Common myeloid progenitor, CD34-positive (primary cell): Measurements from ENCODE around the gene CACNA1H.

Source experiments
- CTCF ChIA-PET: fragments of 350-600 bp; sonication (Branson Sonifier 250); formaldehyde crosslinking; loops from one replicate; lab custom pipeline; 2021; ENCODE audit warnings: antibody characterized with exemption; lab: Charles Lee
- POLR2A ChIA-PET: fragments of 350-600 bp; sonication (Branson Sonifier 250); formaldehyde crosslinking; loops from one replicate; lab custom pipeline; 2021; ENCODE audit warnings: antibody characterized with exemption; lab: Charles Lee
- DNase-seq, 3 donors: peaks; one replicate each; pipeline versions ENCODE4 v3.0.0 to v3.0.0-alpha.2; 2013
- H3K27ac ChIP-seq, 2 experiments: 1 replicate in 1 of 2; 2 replicates in 1 of 2; pipeline ENCODE4 v1.7.0; 2013; ENCODE audit warnings: inconsistent platforms in 2 of 2, low read length in 2 of 2, mild to moderate bottlenecking in 2 of 2, low read depth in 1 of 2, moderate library complexity in 1 of 2; ENCODE audit not compliant: severe bottlenecking in 2 of 2, insufficient read depth in 1 of 2, poor library complexity in 1 of 2
- H3K27me3 ChIP-seq, 5 experiments: replicated peaks in 2 of 5; 1 replicate in 3 of 5; 2 replicates in 2 of 5; pipeline versions ENCODE4 v1.6.1 to v1.7.0; 2013; ENCODE audit warnings: low read length in 4 of 5, mild to moderate bottlenecking in 2 of 5, moderate library complexity in 2 of 5, inconsistent platforms in 1 of 5; ENCODE audit not compliant: insufficient read depth in 5 of 5, control insufficient read depth in 4 of 5
- H3K36me3 ChIP-seq, 4 experiments: 1 replicate in 2 of 4; 2 replicates in 2 of 4; pipeline versions ENCODE4 v1.6.1 to v1.7.0; 2013; ENCODE audit warnings: low read length in 3 of 4, control low read depth in 1 of 4, mild to moderate bottlenecking in 1 of 4; ENCODE audit not compliant: control insufficient read depth in 4 of 4, insufficient read depth in 4 of 4
- H3K4me1 ChIP-seq, 4 experiments: 1 replicate in 3 of 4; 2 replicates in 1 of 4; pipeline versions ENCODE4 v1.6.1 to v1.7.1; 2013; ENCODE audit warnings: low read length in 3 of 4, mild to moderate bottlenecking in 3 of 4, control low read depth in 1 of 4, inconsistent platforms in 1 of 4, moderate library complexity in 1 of 4; ENCODE audit not compliant: control insufficient read depth in 4 of 4, insufficient read depth in 4 of 4; ENCODE audit errors: control extremely low read depth in 1 of 4
- H3K4me3 ChIP-seq, 7 experiments: 1 replicate in 4 of 7; 2 replicates in 3 of 7; pipeline versions ENCODE4 v1.5.1 to v1.7.0; 2013; ENCODE audit warnings: mild to moderate bottlenecking in 7 of 7, low read length in 6 of 7, moderate library complexity in 6 of 7, inconsistent platforms in 2 of 7, low read depth in 2 of 7, control low read depth in 1 of 7; ENCODE audit not compliant: insufficient read depth in 4 of 7, control insufficient read depth in 1 of 7; ENCODE audit errors: extremely low read depth in 1 of 7
- H3K9me3 ChIP-seq, 5 experiments: 1 replicate in 4 of 5; 2 replicates in 1 of 5; pipeline versions ENCODE4 v1.6.1 to v1.7.1; 2013; ENCODE audit warnings: low read length in 4 of 5, mild to moderate bottlenecking in 2 of 5, inconsistent platforms in 1 of 5, low read depth in 1 of 5, moderate library complexity in 1 of 5; ENCODE audit not compliant: control insufficient read depth in 4 of 5, insufficient read depth in 2 of 5; ENCODE audit errors: control extremely low read depth in 1 of 5
- WGBS: methylation state at CpG from one replicate; pipeline ENCODE4 v1.1.5; 2013; ENCODE audit not compliant: insufficient coverage; 5-methylcytosine and 5-hydroxymethylcytosine counted together

The CACNA1H gene

GRCh38 chr16:1126586-1126985 lies 26.3 kb upstream of the CACNA1H start:
- WGBS = 40% methylated on average over 9 of the region's 10 CpGs
- no peak overlapping the region for H3K4me3 ChIP-seq
- no peaks in the 10 kb centered on the region for H3K36me3 ChIP-seq
- POLR2A ChIA-PET = interaction anchor here (1.1 kb wide), 1 partner anchor 263 kb away, joined by 4 read pairs; no protein-coding TSS in a partner anchor
- no peaks in the 10 kb centered on the region for H3K9me3 ChIP-seq
- CTCF ChIA-PET = no interaction called here
- DNase-seq = no peak
- no peaks in the 10 kb centered on the region for H3K4me1 ChIP-seq
- H3K27ac ChIP-seq = no peak overlapping the region
- H3K27me3 ChIP-seq = peaks cover 0 to 35% (median 2%) of the 10 kb centered on the region in 5 experiments

- Histone ChIP-seq H3K27me3 (peaks cover 0 to 33% (median 2%) of the 10 kb centered on the region in 5 experiments), H3K36me3 (no peaks in the 10 kb centered on the region), H3K9me3 (no peaks in the 10 kb centered on the region), H3K4me3 (no peak overlapping the region), H3K27ac (no peak overlapping the region), H3K4me1 (no peaks in the 10 kb centered on the region)
- WGBS = 74% methylated on average over 14 of the region's 16 CpGs
- ChIA-PET CTCF (no interaction called here), POLR2A (no interaction called here)
- DNase-seq = no peak
Measured at GRCh38 chr16:1127101-1127500, 25.8 kb upstream of the CACNA1H start.

GRCh38 chr16:1127971-1128715 lies 24.8 kb upstream of the CACNA1H start:
- Histone ChIP-seq H3K36me3 (no peaks in the 10 kb centered on the region), H3K9me3 (no peaks in the 10 kb centered on the region), H3K27ac (no peak overlapping the region), H3K4me1 (no peaks in the 10 kb centered on the region), H3K4me3 (no peak overlapping the region), H3K27me3 (peaks cover 0 to 28% (median 2%) of the 10 kb centered on the region in 5 experiments)
- ChIA-PET POLR2A (no interaction called here), CTCF (no interaction called here)
- WGBS = 85% methylated on average over 21 of the region's 31 CpGs
- DNase-seq = no peak

DNA sequence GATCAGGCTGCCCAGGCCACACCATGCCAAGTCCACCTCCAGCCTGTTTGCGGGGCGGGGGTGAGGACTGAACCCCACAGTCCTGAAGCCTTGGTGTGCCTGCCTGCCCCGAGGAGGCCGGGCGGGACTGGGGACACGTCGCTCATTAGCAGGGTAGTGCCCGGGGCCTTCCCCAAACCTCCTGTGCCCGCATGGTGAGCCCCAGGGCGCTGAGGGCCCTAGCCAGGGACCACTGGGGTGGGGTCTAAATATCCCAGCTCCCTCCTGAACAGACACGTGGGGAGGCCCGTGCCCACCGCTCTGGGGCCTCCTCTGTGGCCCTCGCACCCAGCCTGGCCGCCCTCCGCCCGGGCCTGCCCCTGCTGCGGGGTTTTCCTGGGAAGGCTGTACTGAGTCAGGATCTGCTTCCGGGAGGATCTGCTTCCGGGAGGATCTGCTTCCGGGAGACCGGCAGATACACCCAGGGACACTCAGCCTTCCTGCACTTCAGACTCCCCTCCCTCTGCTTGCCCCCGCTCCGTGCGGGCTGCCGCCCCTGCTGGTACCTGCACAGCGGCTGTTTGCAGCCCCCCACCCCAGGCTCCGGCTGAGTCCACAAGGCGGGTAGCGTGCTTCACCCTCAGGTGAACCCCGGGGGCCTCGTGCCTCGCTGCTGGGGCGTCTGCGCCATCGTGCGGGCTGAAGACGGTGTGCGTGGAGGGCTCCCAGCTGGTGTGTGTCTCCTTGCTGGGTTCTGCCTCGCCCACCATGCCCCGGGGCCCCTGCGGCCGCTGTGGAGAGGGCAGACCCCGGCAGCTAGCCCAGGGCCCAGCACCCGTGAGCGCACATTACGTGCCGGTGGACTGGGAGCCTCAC lies 23.6 kb upstream of the CACNA1H start:
- H3K36me3 ChIP-seq = no peaks in the 10 kb centered on the region
- CTCF ChIA-PET = no interaction called here
- H3K9me3 ChIP-seq = no peaks in the 10 kb centered on the region
- DNase-seq = no peak
- no peak overlapping the region for H3K27ac ChIP-seq
- peaks cover 0 to 34% (median 2%) of the 10 kb centered on the region in 5 experiments for H3K27me3 ChIP-seq
- no peak overlapping the region for H3K4me3 ChIP-seq
- no peaks in the 10 kb centered on the region for H3K4me1 ChIP-seq
- POLR2A ChIA-PET = no interaction called here
- 95% methylated on average over 44 of the region's 48 CpGs for WGBS

DNA sequence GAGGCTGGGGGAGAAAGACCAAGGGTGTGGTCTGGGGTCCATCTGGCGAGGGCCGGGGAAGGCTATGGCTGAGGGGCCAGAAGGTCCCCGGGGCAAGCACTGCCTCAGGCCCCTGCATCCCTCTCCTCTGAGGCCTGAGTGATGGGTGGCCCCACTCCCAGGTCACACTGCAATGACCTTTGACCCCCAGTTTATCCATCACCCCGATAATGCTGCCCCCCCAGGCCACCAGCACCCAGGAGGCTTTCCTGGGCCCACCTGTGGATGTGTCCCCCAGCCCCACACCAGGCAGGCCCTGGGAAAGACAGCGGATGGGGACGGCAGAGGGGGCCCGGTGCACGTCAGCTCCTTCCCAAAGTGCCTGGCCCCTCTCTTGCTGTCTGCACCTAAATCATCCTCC lies 22.5 kb upstream of the CACNA1H start:
- peaks cover 0 to 28% (median 0%) of the 10 kb centered on the region in 5 experiments for H3K27me3 ChIP-seq

DNA sequence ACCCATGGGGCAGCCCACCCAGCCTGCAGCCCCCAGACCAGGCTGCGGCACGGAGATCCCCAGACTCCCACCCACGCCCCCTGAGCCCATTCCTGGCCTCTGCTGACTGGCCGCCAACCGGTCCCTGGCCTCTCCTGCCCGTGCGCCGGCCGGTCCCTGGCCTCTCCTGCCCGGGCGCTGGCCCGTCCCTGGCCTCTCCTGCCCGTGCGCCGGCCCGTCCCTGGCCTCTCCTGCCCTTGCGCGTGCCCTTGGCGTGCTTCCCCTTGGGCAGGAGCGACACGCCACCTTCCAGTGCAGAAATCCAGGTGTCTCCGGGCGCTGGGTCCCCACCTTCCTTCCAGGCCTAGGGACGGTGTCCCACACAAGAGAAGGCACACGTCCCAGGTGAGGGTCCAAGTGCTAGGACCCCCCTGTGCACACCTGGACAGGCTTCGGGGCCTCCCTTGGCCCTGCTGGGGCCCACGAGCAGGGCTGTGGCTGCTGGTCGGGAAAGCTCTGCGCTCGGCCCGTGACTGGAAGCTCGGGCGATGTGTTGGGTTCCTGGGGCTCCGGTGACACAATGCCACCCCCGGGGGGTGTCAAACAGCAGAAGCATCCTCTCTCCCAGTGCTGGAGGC lies 21.4 kb upstream of the CACNA1H start:
- H3K4me1 ChIP-seq = no peaks in the 10 kb centered on the region
- no peak overlapping the region for H3K4me3 ChIP-seq
- POLR2A ChIA-PET = no interaction called here
- H3K36me3 ChIP-seq = no peaks in the 10 kb centered on the region
- no peak for DNase-seq
- H3K27ac ChIP-seq = no peak overlapping the region
- CTCF ChIA-PET = no interaction called here
- 94% methylated on average over 31 of the region's 35 CpGs for WGBS
- H3K27me3 ChIP-seq = peaks cover 0 to 26% (median 0%) of the 10 kb centered on the region in 5 experiments
- no peaks in the 10 kb centered on the region for H3K9me3 ChIP-seq

More for the DNA sequence above, 22.5 kb upstream of the CACNA1H start:
- WGBS = 100% methylated on average over 3 of the region's 8 CpGs
- POLR2A ChIA-PET = no interaction called here
- no peak overlapping the region for H3K4me3 ChIP-seq
- H3K4me1 ChIP-seq = no peaks in the 10 kb centered on the region
- no peak overlapping the region for H3K27ac ChIP-seq
- H3K36me3 ChIP-seq = no peaks in the 10 kb centered on the region
- no peaks in the 10 kb centered on the region for H3K9me3 ChIP-seq
- CTCF ChIA-PET = no interaction called here
- DNase-seq = no peak
